HAP-1 (cell line): ENCODE data around the gene PGM2.

Experiments used
- DNase-seq, 2 experiments: peaks; one replicate each; pipeline ENCODE4 v3.0.0-alpha.2; 2016 to 2020; ENCODE audit warnings: low spot score in 2 of 2
- H3K27me3 ChIP-seq: fragments of 250-450 bp; sonication (Bioruptor Pico); 2 replicates; pipeline ENCODE4 v1.5.1; 2020; ENCODE audit warnings: low read depth, mild to moderate bottlenecking, moderate library complexity
- H3K36me3 ChIP-seq: fragments of 250-450 bp; sonication (Bioruptor Pico); replicated peaks from 2 replicates; pipeline ENCODE4 v1.5.1; 2020; ENCODE audit warnings: mild to moderate bottlenecking
- H3K4me1 ChIP-seq: fragments of 250-450 bp; sonication (Bioruptor Pico); 2 replicates; pipeline ENCODE4 v1.5.1; 2020; ENCODE audit warnings: mild to moderate bottlenecking
- H3K4me3 ChIP-seq: fragments of 250-450 bp; sonication (Bioruptor Pico); 2 replicates; pipeline ENCODE4 v1.5.1; 2020; ENCODE audit warnings: mild to moderate bottlenecking, moderate library complexity
- H3K9me3 ChIP-seq: fragments of 250-450 bp; sonication (Bioruptor Pico); 2 replicates; pipeline ENCODE4 v1.5.1; 2020; ENCODE audit warnings: mild to moderate bottlenecking, moderate library complexity
- in situ Hi-C: fragments of 300-500 bp; cut with MboI; formaldehyde crosslinking; loops from 3 replicates; pipeline ENCODE4 v1.14.3; 2020; ENCODE audit warnings: low sequenced_read_pairs, inconsistent platforms, mixed read lengths

Gene PGM2

GRCh38 chr4:37858112-37858511, 31.6 kb downstream of the PGM2 start:
- H3K27me3 ChIP-seq, result no peaks in the 10 kb centered on the region
- DNase-seq, result no peak
- in situ Hi-C loops, result no loop called here
- no peaks in the 10 kb centered on the region for H3K4me1 ChIP-seq
- H3K36me3 ChIP-seq, result peaks cover 35% of the 10 kb centered on the region
- no peaks in the 10 kb centered on the region for H3K9me3 ChIP-seq
- no peak overlapping the region for H3K4me3 ChIP-seq

GRCh38 chr4:37858872-37859271, 32.4 kb downstream of the PGM2 start:
- Histone ChIP-seq H3K9me3 (no peaks in the 10 kb centered on the region), H3K4me3 (no peak overlapping the region), H3K36me3 (peaks cover 35% of the 10 kb centered on the region), H3K27me3 (no peaks in the 10 kb centered on the region), H3K4me1 (no peaks in the 10 kb centered on the region)
- DNase-seq, result no peak
- in situ Hi-C loops, result no loop called here

- H3K27me3 ChIP-seq, result no peaks in the 10 kb centered on the region
- H3K36me3 ChIP-seq, result peaks cover 31% of the 10 kb centered on the region
- in situ Hi-C loops, result no loop called here
- H3K4me1 ChIP-seq, result no peaks in the 10 kb centered on the region
- DNase-seq, result no peak
- no peaks in the 10 kb centered on the region for H3K9me3 ChIP-seq
- H3K4me3 ChIP-seq, result no peak overlapping the region
Measured at GRCh38 chr4:37860266-37860665, 33.8 kb downstream of the PGM2 start.

- in situ Hi-C loops, result no loop called here
- no peaks in the 10 kb centered on the region for H3K4me1 ChIP-seq
- peaks cover 12% of the 10 kb centered on the region; the same call in 1 of the 2 replicates for H3K36me3 ChIP-seq
- H3K4me3 ChIP-seq, result no peak overlapping the region
- H3K27me3 ChIP-seq, result no peaks in the 10 kb centered on the region
- no peak for DNase-seq
- H3K9me3 ChIP-seq, result no peaks in the 10 kb centered on the region
Measured at GRCh38 chr4:37862961-37863360, 36.5 kb downstream of the PGM2 start.

- DNase-seq, result no peak
- Histone ChIP-seq H3K9me3 (no peaks in the 10 kb centered on the region), H3K4me1 (no peaks in the 10 kb centered on the region), H3K27me3 (no peaks in the 10 kb centered on the region), H3K36me3 (peaks cover 12% of the 10 kb centered on the region; the same call in 1 of the 2 replicates), H3K4me3 (no peak overlapping the region)
- in situ Hi-C loops, result no loop called here
Measured at GRCh38 chr4:37864786-37865185, 38.3 kb downstream of the PGM2 start.

- in situ Hi-C loops, result no loop called here
- no peak overlapping the region for H3K4me3 ChIP-seq
- no peak for DNase-seq
- no peaks in the 10 kb centered on the region for H3K4me1 ChIP-seq
- peaks cover 12% of the 10 kb centered on the region; the same call in 1 of the 2 replicates for H3K36me3 ChIP-seq
- H3K9me3 ChIP-seq, result no peaks in the 10 kb centered on the region
- H3K27me3 ChIP-seq, result no peaks in the 10 kb centered on the region
Measured at GRCh38 chr4:37865450-37865849, 39.0 kb downstream of the PGM2 start.

GRCh38 chr4:37867102-37867501, 40.6 kb downstream of the PGM2 start:
- peaks cover 2% of the 10 kb centered on the region; the same call in 1 of the 2 replicates for H3K36me3 ChIP-seq
- H3K4me3 ChIP-seq, result no peak overlapping the region
- no peaks in the 10 kb centered on the region for H3K9me3 ChIP-seq
- DNase-seq, result no peak
- in situ Hi-C loops, result no loop called here
- no peaks in the 10 kb centered on the region for H3K4me1 ChIP-seq
- no peaks in the 10 kb centered on the region for H3K27me3 ChIP-seq

- no peaks in the 10 kb centered on the region for H3K9me3 ChIP-seq
- in situ Hi-C loops, result no loop called here
- no peak for DNase-seq
Measured at GRCh38 chr4:37868238-37868637, 41.8 kb downstream of the PGM2 start.

GRCh38 chr4:37872310-37872988, 46.0 kb downstream of the PGM2 start:
- Histone ChIP-seq H3K4me3 (no peak overlapping the region), H3K36me3 (no peaks in the 10 kb centered on the region), H3K4me1 (peaks cover 3% of the 10 kb centered on the region), H3K9me3 (no peaks in the 10 kb centered on the region), H3K27me3 (no peaks in the 10 kb centered on the region)
- DNase-seq, result no peak
- in situ Hi-C loops, result no loop called here

More at GRCh38 chr4:37868238-37868637, 41.8 kb downstream of the PGM2 start:
- H3K4me3 ChIP-seq, result no peak overlapping the region
- no peaks in the 10 kb centered on the region for H3K27me3 ChIP-seq
- no peaks in the 10 kb centered on the region for H3K4me1 ChIP-seq
- no peaks in the 10 kb centered on the region for H3K36me3 ChIP-seq

GRCh38 chr4:37873386-37873785, 46.9 kb downstream of the PGM2 start:
- Histone ChIP-seq H3K27me3 (no peaks in the 10 kb centered on the region), H3K9me3 (no peaks in the 10 kb centered on the region), H3K4me3 (no peak overlapping the region), H3K36me3 (no peaks in the 10 kb centered on the region), H3K4me1 (peaks cover 3% of the 10 kb centered on the region)
- in situ Hi-C loops, result no loop called here
- no peak for DNase-seq

GRCh38 chr4:37876156-37876555, 49.7 kb downstream of the PGM2 start:
- Histone ChIP-seq H3K9me3 (no peaks in the 10 kb centered on the region), H3K4me1 (peaks cover 3% of the 10 kb centered on the region), H3K4me3 (no peak overlapping the region), H3K27me3 (no peaks in the 10 kb centered on the region), H3K36me3 (no peaks in the 10 kb centered on the region)
- no peak for DNase-seq
- in situ Hi-C loops, result no loop called here

- Histone ChIP-seq H3K4me1 (peaks cover 3% of the 10 kb centered on the region), H3K9me3 (no peaks in the 10 kb centered on the region), H3K27me3 (no peaks in the 10 kb centered on the region), H3K4me3 (no peak overlapping the region), H3K36me3 (no peaks in the 10 kb centered on the region)
- in situ Hi-C loops, result no loop called here
- no peak for DNase-seq
Measured at GRCh38 chr4:37879365-37879764, 52.9 kb downstream of the PGM2 start.

- in situ Hi-C loops, result no loop called here
- Histone ChIP-seq H3K9me3 (no peaks in the 10 kb centered on the region), H3K36me3 (no peaks in the 10 kb centered on the region), H3K27me3 (no peaks in the 10 kb centered on the region), H3K4me1 (peaks cover 3% of the 10 kb centered on the region), H3K4me3 (no peak overlapping the region)
- DNase-seq, result no peak
Measured at GRCh38 chr4:37881811-37882210, 55.3 kb downstream of the PGM2 start.

- Histone ChIP-seq H3K4me3 (no peak overlapping the region), H3K4me1 (no peaks in the 10 kb centered on the region), H3K27me3 (no peaks in the 10 kb centered on the region), H3K36me3 (no peaks in the 10 kb centered on the region), H3K9me3 (no peaks in the 10 kb centered on the region)
- in situ Hi-C loops, result no loop called here
- DNase-seq, result no peak
Measured at GRCh38 chr4:37882665-37883296, 56.3 kb downstream of the PGM2 start.
